Ovary (tissue), 3 donors: Measurements from ENCODE around the gene SDC3.

Source experiments
- CTCF ChIP-seq, 3 donors: fragments of 450-650 bp in 2 of 3; fragments of 200-600 bp in 1 of 3; IDR thresholded peaks; one replicate each; pipeline versions ENCODE4 v1.5.1 to v1.8.0; 2016 to 2022; ENCODE audit warnings: antibody characterized with exemption in 3 of 3, mild to moderate bottlenecking in 1 of 3
- EP300 ChIP-seq: sonication (generic); formaldehyde crosslinking; IDR thresholded peaks from one replicate; pipeline ENCODE4 v1.6.1; 2017; ENCODE audit warnings: antibody characterized with exemption
- POLR2A ChIP-seq: fragments of 450-650 bp; IDR thresholded peaks from one replicate; pipeline ENCODE4 v1.6.1; 2017; ENCODE audit warnings: antibody characterized with exemption, mild to moderate bottlenecking, moderate library complexity
- donor health status: DM: no; HTN: no; CAD: no.

DNA sequence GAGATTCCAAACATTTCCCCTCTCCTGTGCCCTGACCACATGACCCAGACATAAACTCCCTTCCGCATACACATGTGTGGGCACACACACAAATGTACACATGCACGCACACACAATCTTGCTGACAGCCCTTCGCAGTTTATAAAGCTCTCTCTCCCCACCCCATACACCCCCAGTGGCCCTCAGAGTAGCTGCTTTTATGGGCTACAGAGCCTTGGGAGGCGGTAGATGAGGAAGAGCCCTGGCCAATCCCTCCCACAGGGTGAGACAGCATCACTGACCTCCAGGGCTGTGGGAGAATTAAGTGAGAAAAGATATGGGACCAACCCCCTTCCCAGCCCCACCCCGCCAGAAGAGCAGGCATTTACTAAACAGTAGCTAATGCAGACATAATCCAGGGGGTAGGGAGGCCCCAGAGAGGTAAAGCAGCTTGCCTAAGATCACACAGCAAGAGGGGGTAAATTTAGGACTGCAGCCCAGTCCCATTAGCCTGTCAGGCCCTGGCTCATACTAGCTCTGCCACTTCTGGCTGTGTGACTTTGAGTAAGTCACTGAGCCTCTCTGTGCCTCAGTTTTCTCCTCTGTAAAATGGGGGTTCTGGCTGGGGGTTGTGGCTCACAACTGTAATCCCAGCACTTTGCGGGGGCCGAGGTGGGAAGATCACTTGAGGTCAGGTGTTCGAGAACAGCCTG is 5.1 kb downstream of the SDC3 start:
- TF ChIP-seq CTCF (IDR thresholded peaks at IDR 0.05) (no peak), POLR2A (no peak), EP300 (no peak)
